GM23338 (cell line): Measurements from ENCODE around the gene LURAP1L. TPM values are rescaled to one million over a fixed set of nuclear protein-coding genes. Genes with fewer than 3 reads are reported as not detected.

ENCODE experiments used
- ATAC-seq: fragments of 200-7000 bp; cut with Tn5 transposase; 3 replicates; pipeline ENCODE4 v1.9.1; 2020
- DNase-seq: peaks from one replicate; pipeline ENCODE4 v3.0.0-alpha.2; 2015; ENCODE audit warnings: low spot score
- H2AFZ ChIP-seq: fragments of 200-600 bp; sonication (generic); 2 replicates; pipeline ENCODE4 v1.8.0; 2016; ENCODE audit warnings: antibody characterized with exemption, mild to moderate bottlenecking, moderate library complexity
- H3F3A ChIP-seq: fragments of 200-600 bp; sonication (generic); replicated peaks from 2 replicates; pipeline ENCODE4 v1.8.0; 2017; ENCODE audit warnings: antibody characterized with exemption, mixed run types, low read depth
- H3K27ac ChIP-seq: fragments of 200-600 bp; sonication (generic); 2 replicates; pipeline ENCODE4 v1.6.1; 2016; ENCODE audit warnings: low read depth
- H3K27me3 ChIP-seq: fragments of 200-600 bp; sonication (generic); 2 replicates; pipeline ENCODE4 v1.8.0; 2016; ENCODE audit warnings: mild to moderate bottlenecking, mixed run types, moderate library complexity; ENCODE audit not compliant: insufficient read depth
- H3K36me3 ChIP-seq: fragments of 200-600 bp; sonication (generic); 2 replicates; pipeline ENCODE4 v1.8.0; 2016; ENCODE audit warnings: mild to moderate bottlenecking; ENCODE audit not compliant: insufficient read depth
- H3K4me1 ChIP-seq: fragments of 200-600 bp; sonication (generic); 2 replicates; pipeline ENCODE4 v1.8.0; 2016; ENCODE audit warnings: mild to moderate bottlenecking, moderate library complexity; ENCODE audit not compliant: insufficient read depth
- H3K4me2 ChIP-seq: fragments of 200-600 bp; sonication (generic); 2 replicates; pipeline ENCODE4 v1.7.1; 2017; ENCODE audit warnings: mixed run types
- H3K4me3 ChIP-seq: fragments of 200-600 bp; sonication (generic); 2 replicates; pipeline ENCODE4 v1.6.1; 2016; ENCODE audit warnings: mixed run types
- H3K79me2 ChIP-seq: fragments of 200-600 bp; sonication (generic); replicated peaks from 2 replicates; pipeline ENCODE4 v1.8.0; 2017; ENCODE audit warnings: mild to moderate bottlenecking; ENCODE audit not compliant: insufficient read depth
- H3K9me2 ChIP-seq: fragments of 200-600 bp; sonication (generic); 2 replicates; pipeline ENCODE4 v1.8.0; 2017; ENCODE audit not compliant: insufficient read depth
- H4K20me1 ChIP-seq: fragments of 200-600 bp; sonication (generic); replicated peaks from 2 replicates; pipeline ENCODE4 v1.8.0; 2017; ENCODE audit warnings: mild to moderate bottlenecking; ENCODE audit not compliant: insufficient read depth
- H3K27ac Mint-ChIP-seq: 2 replicates; pipeline ENCODE4 v1.8.0; 2020; ENCODE audit warnings: inconsistent platforms, mild to moderate bottlenecking, moderate library complexity, mixed read lengths
- H3K27me3 Mint-ChIP-seq: 3 replicates; pipeline ENCODE4 v1.8.0; 2022; ENCODE audit warnings: low read depth, mild to moderate bottlenecking, moderate library complexity, mixed read lengths, inconsistent platforms; ENCODE audit not compliant: insufficient read depth, poor library complexity
- H3K36me3 Mint-ChIP-seq: 3 replicates; pipeline ENCODE4 v1.8.0; 2021; ENCODE audit warnings: low read depth, mild to moderate bottlenecking, inconsistent platforms, moderate library complexity, mixed read lengths
- H3K4me1 Mint-ChIP-seq: 3 replicates; pipeline ENCODE4 v1.8.0; 2020; ENCODE audit warnings: mild to moderate bottlenecking, inconsistent platforms, mixed read lengths
- H3K4me3 Mint-ChIP-seq: 3 replicates; pipeline ENCODE4 v1.8.0; 2021; ENCODE audit warnings: moderate library complexity, mild to moderate bottlenecking, inconsistent platforms, mixed read lengths
- H3K9me3 Mint-ChIP-seq: 3 replicates; pipeline ENCODE4 v1.8.0; 2020; ENCODE audit warnings: moderate library complexity, mild to moderate bottlenecking, inconsistent platforms, mixed read lengths
- CREB1 ChIP-seq: fragments of 250-450 bp; sonication (Bioruptor Pico); IDR thresholded peaks from 2 replicates; pipeline ENCODE4 v1.5.0; 2020; ENCODE audit warnings: low read depth, mild to moderate bottlenecking, moderate library complexity
- EZH2 ChIP-seq: fragments of 200-600 bp; sonication (generic); IDR thresholded peaks from one replicate; pipeline ENCODE4 v1.8.0; 2017; ENCODE audit warnings: antibody characterized with exemption, mild to moderate bottlenecking, low read depth; ENCODE audit not compliant: unreplicated experiment
- EZH2phosphoT487 ChIP-seq: fragments of 200-600 bp; sonication (generic); IDR thresholded peaks from one replicate; pipeline ENCODE4 v1.8.1; 2018; ENCODE audit warnings: antibody characterized with exemption; ENCODE audit not compliant: unreplicated experiment
- JUNB ChIP-seq: IDR thresholded peaks from one replicate; pipeline ENCODE4 v1.6.1; 2016; ENCODE audit warnings: antibody characterized with exemption; ENCODE audit not compliant: unreplicated experiment
- NANOG ChIP-seq: IDR thresholded peaks from 2 replicates; pipeline ENCODE4 v1.6.1; 2016; ENCODE audit warnings: antibody characterized with exemption, borderline replicate concordance
- POLR2AphosphoS5 ChIP-seq: IDR thresholded peaks from 2 replicates; pipeline ENCODE4 v1.6.1; 2016; ENCODE audit warnings: antibody characterized with exemption, low read depth
- STAT1 ChIP-seq: IDR thresholded peaks from one replicate; pipeline ENCODE4 v1.6.1; 2016; ENCODE audit warnings: antibody characterized with exemption; ENCODE audit not compliant: unreplicated experiment
- ZNF114 ChIP-seq: fragments of 250-450 bp; sonication (Bioruptor Pico); IDR thresholded peaks from 2 replicates; pipeline ENCODE4 v1.5.0; 2020; ENCODE audit warnings: mild to moderate bottlenecking, moderate library complexity
- ZNF331 ChIP-seq: fragments of 250-450 bp; sonication (Bioruptor Pico); IDR thresholded peaks from 2 replicates; pipeline ENCODE4 v1.5.0; 2020; ENCODE audit warnings: low read depth, mild to moderate bottlenecking, moderate library complexity
- polyA plus RNA-seq: library from polyadenylated mRNA; unstranded; fragments of >200 nt; fragmentation: Nextera tagmentation; extraction: Ambion mirVana; gene quantifications from 2 replicates; pipeline ENCODE4 v1.2.1, GENCODE V29; 2016
- total RNA-seq: library from RNA; depleted of rRNA; stranded (reverse); fragments of >200 nt; shearing (Covaris generic); gene quantifications from 2 replicates; pipeline ENCODE4 v1.2.3, GENCODE V29; 2014
- TF ChIP-seq, protein P1 (sequence below), 2 experiments: fragments of 200-600 bp in 1 of 2; sonication (generic) in 1 of 2; conservative IDR thresholded peaks; 2 replicates each; pipeline versions ENCODE4 v1.5.1 to v1.6.1; 2016 to 2017; ENCODE audit warnings: antibody characterized with exemption in 2 of 2, low read depth in 2 of 2, mild to moderate bottlenecking in 2 of 2, moderate library complexity in 1 of 2
- TF ChIP-seq, protein P2 (sequence below): IDR thresholded peaks from 2 replicates; pipeline ENCODE4 v1.6.1; 2016; ENCODE audit warnings: antibody characterized with exemption
- TF ChIP-seq, protein P3 (sequence below): fragments of 250-450 bp; sonication (Bioruptor Pico); IDR thresholded peaks from 2 replicates; pipeline ENCODE4 v1.5.0; 2020; ENCODE audit warnings: mild to moderate bottlenecking, moderate library complexity
- TF ChIP-seq, protein P4 (sequence below): IDR thresholded peaks from one replicate; pipeline ENCODE4 v1.6.1; 2018; ENCODE audit warnings: antibody characterized with exemption; ENCODE audit not compliant: unreplicated experiment

Gene LURAP1L
- total and polyA plus RNA-seq, 2 experiments from 2014 or later: 1.2 to 1.6 TPM

DNA sequence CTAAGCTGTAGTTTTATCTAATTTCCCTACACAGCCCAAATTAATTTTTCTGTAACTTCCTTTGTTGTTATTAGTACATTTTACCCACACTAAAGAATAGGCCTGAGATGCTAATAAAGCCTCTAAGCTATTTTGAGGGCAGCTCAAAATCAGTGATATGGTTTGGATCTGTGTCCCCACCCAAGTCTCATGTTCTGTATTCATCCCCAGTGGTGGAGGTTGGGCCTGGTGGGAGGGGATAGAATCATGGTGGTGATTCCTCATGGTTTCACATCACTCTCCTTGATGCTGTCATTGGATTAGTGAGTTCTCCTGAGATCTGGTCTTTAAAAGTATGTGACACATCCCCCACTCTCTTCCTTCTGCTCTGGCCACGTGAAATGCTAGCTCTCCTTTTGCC lies 27.3 kb downstream of the LURAP1L start:
- Mint-ChIP-seq H3K27me3 (no peaks in the 10 kb centered on the region), H3K4me1 (no peaks in the 10 kb centered on the region), H3K9me3 (no peaks in the 10 kb centered on the region), H3K27ac (no peak overlapping the region), H3K36me3 (no peaks in the 10 kb centered on the region), H3K4me3 (no peak overlapping the region)
- no peak overlapping the region for H3K4me2 ChIP-seq
- no peaks in the 10 kb centered on the region for H3F3A ChIP-seq
- no peak overlapping the region for H3K27ac ChIP-seq
- no peaks in the 10 kb centered on the region for H3K4me1 ChIP-seq
- H3K4me3 ChIP-seq: no peak overlapping the region
- no peak for DNase-seq
- no peaks in the 10 kb centered on the region for H4K20me1 ChIP-seq
- no peak for ATAC-seq
- H3K79me2 ChIP-seq: no peaks in the 10 kb centered on the region
- no peaks in the 10 kb centered on the region for H3K9me2 ChIP-seq
- TF ChIP-seq POLR2AphosphoS5 (no peak), NANOG (no peak), ZNF114 (CRISPR knock-in tag) (no peak), ZNF331 (CRISPR knock-in tag) (no peak), EZH2 (no peak), JUNB (no peak), CREB1 (CRISPR knock-in tag) (no peak), EZH2phosphoT487 (no peak), STAT1 (no peak)
- TF ChIP-seq, protein P1, sequence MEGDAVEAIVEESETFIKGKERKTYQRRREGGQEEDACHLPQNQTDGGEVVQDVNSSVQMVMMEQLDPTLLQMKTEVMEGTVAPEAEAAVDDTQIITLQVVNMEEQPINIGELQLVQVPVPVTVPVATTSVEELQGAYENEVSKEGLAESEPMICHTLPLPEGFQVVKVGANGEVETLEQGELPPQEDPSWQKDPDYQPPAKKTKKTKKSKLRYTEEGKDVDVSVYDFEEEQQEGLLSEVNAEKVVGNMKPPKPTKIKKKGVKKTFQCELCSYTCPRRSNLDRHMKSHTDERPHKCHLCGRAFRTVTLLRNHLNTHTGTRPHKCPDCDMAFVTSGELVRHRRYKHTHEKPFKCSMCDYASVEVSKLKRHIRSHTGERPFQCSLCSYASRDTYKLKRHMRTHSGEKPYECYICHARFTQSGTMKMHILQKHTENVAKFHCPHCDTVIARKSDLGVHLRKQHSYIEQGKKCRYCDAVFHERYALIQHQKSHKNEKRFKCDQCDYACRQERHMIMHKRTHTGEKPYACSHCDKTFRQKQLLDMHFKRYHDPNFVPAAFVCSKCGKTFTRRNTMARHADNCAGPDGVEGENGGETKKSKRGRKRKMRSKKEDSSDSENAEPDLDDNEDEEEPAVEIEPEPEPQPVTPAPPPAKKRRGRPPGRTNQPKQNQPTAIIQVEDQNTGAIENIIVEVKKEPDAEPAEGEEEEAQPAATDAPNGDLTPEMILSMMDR (conservative IDR thresholded peaks at IDR 0.05; ENCODE audit: low read depth in 2 of 2): no peak
- TF ChIP-seq, protein P2, sequence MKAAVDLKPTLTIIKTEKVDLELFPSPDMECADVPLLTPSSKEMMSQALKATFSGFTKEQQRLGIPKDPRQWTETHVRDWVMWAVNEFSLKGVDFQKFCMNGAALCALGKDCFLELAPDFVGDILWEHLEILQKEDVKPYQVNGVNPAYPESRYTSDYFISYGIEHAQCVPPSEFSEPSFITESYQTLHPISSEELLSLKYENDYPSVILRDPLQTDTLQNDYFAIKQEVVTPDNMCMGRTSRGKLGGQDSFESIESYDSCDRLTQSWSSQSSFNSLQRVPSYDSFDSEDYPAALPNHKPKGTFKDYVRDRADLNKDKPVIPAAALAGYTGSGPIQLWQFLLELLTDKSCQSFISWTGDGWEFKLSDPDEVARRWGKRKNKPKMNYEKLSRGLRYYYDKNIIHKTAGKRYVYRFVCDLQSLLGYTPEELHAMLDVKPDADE: no peak
- TF ChIP-seq, protein P3, sequence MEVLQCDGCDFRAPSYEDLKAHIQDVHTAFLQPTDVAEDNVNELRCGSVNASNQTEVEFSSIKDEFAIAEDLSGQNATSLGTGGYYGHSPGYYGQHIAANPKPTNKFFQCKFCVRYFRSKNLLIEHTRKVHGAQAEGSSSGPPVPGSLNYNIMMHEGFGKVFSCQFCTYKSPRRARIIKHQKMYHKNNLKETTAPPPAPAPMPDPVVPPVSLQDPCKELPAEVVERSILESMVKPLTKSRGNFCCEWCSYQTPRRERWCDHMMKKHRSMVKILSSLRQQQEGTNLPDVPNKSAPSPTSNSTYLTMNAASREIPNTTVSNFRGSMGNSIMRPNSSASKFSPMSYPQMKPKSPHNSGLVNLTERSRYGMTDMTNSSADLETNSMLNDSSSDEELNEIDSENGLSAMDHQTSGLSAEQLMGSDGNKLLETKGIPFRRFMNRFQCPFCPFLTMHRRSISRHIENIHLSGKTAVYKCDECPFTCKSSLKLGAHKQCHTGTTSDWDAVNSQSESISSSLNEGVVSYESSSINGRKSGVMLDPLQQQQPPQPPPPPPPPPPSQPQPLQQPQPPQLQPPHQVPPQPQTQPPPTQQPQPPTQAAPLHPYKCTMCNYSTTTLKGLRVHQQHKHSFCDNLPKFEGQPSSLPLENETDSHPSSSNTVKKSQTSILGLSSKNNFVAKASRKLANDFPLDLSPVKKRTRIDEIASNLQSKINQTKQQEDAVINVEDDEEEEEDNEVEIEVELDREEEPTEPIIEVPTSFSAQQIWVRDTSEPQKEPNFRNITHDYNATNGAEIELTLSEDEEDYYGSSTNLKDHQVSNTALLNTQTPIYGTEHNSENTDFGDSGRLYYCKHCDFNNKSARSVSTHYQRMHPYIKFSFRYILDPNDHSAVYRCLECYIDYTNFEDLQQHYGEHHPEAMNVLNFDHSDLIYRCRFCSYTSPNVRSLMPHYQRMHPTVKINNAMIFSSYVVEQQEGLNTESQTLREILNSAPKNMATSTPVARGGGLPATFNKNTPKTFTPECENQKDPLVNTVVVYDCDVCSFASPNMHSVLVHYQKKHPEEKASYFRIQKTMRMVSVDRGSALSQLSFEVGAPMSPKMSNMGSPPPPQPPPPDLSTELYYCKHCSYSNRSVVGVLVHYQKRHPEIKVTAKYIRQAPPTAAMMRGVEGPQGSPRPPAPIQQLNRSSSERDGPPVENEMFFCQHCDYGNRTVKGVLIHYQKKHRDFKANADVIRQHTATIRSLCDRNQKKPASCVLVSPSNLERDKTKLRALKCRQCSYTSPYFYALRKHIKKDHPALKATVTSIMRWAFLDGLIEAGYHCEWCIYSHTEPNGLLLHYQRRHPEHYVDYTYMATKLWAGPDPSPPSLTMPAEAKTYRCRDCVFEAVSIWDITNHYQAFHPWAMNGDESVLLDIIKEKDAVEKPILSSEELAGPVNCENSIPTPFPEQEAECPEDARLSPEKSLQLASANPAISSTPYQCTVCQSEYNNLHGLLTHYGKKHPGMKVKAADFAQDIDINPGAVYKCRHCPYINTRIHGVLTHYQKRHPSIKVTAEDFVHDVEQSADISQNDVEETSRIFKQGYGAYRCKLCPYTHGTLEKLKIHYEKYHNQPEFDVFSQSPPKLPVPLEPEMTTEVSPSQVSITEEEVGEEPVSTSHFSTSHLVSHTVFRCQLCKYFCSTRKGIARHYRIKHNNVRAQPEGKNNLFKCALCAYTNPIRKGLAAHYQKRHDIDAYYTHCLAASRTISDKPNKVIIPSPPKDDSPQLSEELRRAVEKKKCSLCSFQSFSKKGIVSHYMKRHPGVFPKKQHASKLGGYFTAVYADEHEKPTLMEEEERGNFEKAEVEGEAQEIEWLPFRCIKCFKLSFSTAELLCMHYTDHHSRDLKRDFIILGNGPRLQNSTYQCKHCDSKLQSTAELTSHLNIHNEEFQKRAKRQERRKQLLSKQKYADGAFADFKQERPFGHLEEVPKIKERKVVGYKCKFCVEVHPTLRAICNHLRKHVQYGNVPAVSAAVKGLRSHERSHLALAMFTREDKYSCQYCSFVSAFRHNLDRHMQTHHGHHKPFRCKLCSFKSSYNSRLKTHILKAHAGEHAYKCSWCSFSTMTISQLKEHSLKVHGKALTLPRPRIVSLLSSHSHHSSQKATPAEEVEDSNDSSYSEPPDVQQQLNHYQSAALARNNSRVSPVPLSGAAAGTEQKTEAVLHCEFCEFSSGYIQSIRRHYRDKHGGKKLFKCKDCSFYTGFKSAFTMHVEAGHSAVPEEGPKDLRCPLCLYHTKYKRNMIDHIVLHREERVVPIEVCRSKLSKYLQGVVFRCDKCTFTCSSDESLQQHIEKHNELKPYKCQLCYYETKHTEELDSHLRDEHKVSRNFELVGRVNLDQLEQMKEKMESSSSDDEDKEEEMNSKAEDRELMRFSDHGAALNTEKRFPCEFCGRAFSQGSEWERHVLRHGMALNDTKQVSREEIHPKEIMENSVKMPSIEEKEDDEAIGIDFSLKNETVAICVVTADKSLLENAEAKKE (CRISPR knock-in tag): no peak
- TF ChIP-seq, protein P4, sequence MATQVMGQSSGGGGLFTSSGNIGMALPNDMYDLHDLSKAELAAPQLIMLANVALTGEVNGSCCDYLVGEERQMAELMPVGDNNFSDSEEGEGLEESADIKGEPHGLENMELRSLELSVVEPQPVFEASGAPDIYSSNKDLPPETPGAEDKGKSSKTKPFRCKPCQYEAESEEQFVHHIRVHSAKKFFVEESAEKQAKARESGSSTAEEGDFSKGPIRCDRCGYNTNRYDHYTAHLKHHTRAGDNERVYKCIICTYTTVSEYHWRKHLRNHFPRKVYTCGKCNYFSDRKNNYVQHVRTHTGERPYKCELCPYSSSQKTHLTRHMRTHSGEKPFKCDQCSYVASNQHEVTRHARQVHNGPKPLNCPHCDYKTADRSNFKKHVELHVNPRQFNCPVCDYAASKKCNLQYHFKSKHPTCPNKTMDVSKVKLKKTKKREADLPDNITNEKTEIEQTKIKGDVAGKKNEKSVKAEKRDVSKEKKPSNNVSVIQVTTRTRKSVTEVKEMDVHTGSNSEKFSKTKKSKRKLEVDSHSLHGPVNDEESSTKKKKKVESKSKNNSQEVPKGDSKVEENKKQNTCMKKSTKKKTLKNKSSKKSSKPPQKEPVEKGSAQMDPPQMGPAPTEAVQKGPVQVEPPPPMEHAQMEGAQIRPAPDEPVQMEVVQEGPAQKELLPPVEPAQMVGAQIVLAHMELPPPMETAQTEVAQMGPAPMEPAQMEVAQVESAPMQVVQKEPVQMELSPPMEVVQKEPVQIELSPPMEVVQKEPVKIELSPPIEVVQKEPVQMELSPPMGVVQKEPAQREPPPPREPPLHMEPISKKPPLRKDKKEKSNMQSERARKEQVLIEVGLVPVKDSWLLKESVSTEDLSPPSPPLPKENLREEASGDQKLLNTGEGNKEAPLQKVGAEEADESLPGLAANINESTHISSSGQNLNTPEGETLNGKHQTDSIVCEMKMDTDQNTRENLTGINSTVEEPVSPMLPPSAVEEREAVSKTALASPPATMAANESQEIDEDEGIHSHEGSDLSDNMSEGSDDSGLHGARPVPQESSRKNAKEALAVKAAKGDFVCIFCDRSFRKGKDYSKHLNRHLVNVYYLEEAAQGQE: no peak
- H3K27me3 ChIP-seq: no peaks in the 10 kb centered on the region
- H3K36me3 ChIP-seq: no peaks in the 10 kb centered on the region
- H2AFZ ChIP-seq: no peak overlapping the region
